Natural killer cell (primary cell): ENCODE measurements around the gene RAB8A. TPM values are rescaled to one million over a fixed set of nuclear protein-coding genes. Genes with fewer than 3 reads are reported as not detected.

ENCODE experiments used
- ATAC-seq, 3 donors: fragments of 150-1000 bp in 2 of 3; fragments of 200-7000 bp in 1 of 3; cut with Tn5 transposase; 1 replicate in 1 of 3; 2 replicates in 2 of 3; pipeline ENCODE4 v1.10.0; 2021; ENCODE audit warnings: mild to moderate bottlenecking in 2 of 3, moderate library complexity in 2 of 3
- DNase-seq, 2 donors: peaks; one replicate each; pipeline versions ENCODE4 v3.0.0 to v3.0.0-alpha.2; 2013 to 2021; ENCODE audit warnings: mixed read lengths in 1 of 2
- H3K27ac ChIP-seq: one replicate; pipeline ENCODE4 v1.5.1; 2013; ENCODE audit warnings: mild to moderate bottlenecking, low read length
- H3K27me3 ChIP-seq: one replicate; pipeline ENCODE4 v1.6.1; 2013; ENCODE audit warnings: low read length; ENCODE audit not compliant: control insufficient read depth, insufficient read depth
- H3K36me3 ChIP-seq: one replicate; pipeline ENCODE4 v1.6.1; 2013; ENCODE audit warnings: low read length; ENCODE audit not compliant: control insufficient read depth, insufficient read depth
- H3K4me1 ChIP-seq: one replicate; pipeline ENCODE4 v1.6.1; 2013; ENCODE audit warnings: low read length; ENCODE audit not compliant: control insufficient read depth, insufficient read depth
- H3K4me3 ChIP-seq: one replicate; pipeline ENCODE4 v1.5.1; 2013; ENCODE audit warnings: low read length
- H3K9me3 ChIP-seq: one replicate; pipeline ENCODE4 v1.6.1; 2013; ENCODE audit warnings: low read length; ENCODE audit not compliant: control insufficient read depth, insufficient read depth
- H3K27ac Mint-ChIP-seq, 2 donors: one replicate each; pipeline ENCODE4 v1.8.0; 2022; ENCODE audit warnings: mild to moderate bottlenecking in 2 of 2, mixed read lengths in 2 of 2, moderate library complexity in 1 of 2
- H3K27me3 Mint-ChIP-seq, 2 donors: one replicate each; pipeline ENCODE4 v1.8.0; 2022; ENCODE audit warnings: low read depth in 2 of 2, mixed read lengths in 2 of 2
- H3K36me3 Mint-ChIP-seq: one replicate; pipeline ENCODE4 v1.8.0; 2022; ENCODE audit warnings: mixed read lengths
- H3K4me1 Mint-ChIP-seq, 2 donors: one replicate each; pipeline ENCODE4 v1.8.0; 2022; ENCODE audit warnings: mixed read lengths in 2 of 2
- H3K4me3 Mint-ChIP-seq: one replicate; pipeline ENCODE4 v1.8.0; 2022; ENCODE audit warnings: mild to moderate bottlenecking, moderate library complexity, mixed read lengths
- H3K9me3 Mint-ChIP-seq, 2 donors: one replicate each; pipeline ENCODE4 v1.8.0; 2022; ENCODE audit warnings: mixed read lengths in 2 of 2
- CTCF ChIP-seq: fragments of 200-600 bp; IDR thresholded peaks from one replicate; pipeline ENCODE4 v1.8.0; 2022; ENCODE audit warnings: antibody characterized with exemption
- WGBS: methylation state at CpG from one replicate; pipeline ENCODE4 v1.1.7; 2013; ENCODE audit warnings: missing lambda C conversion rate; ENCODE audit not compliant: insufficient coverage; 5-methylcytosine and 5-hydroxymethylcytosine counted together
- intact Hi-C: fragments of 100-400 bp; cut with micrococcal nuclease; formaldehyde crosslinking; loops from one replicate; pipeline ENCODE4 v1.14.2; 2022
- total RNA-seq, 4 donors: library from RNA; stranded (reverse); fragments of 120-200 nt in 1 of 4; gene quantifications; one replicate each; pipeline versions ENCODE4 v1.2.3 to v1.2.4, GENCODE V29; 2013 to 2022

The RAB8A gene
- total RNA-seq, 3 donors from 2014 or later (not counting 1 experiment from before 2014, with no cell fraction given) = 137 to 161 (median 149) TPM

- intact Hi-C loops = loop anchor here (5.0 kb wide), 2 partner anchors 38 to 598 kb away; partner anchors contain the start of gene HSH2D
- Histone ChIP-seq H3K36me3 (no peaks in the 10 kb centered on the region), H3K27ac (no peak overlapping the region), H3K27me3 (no peaks in the 10 kb centered on the region), H3K4me1 (peaks cover 26% of the 10 kb centered on the region), H3K9me3 (peaks cover 3% of the 10 kb centered on the region), H3K4me3 (no peak overlapping the region)
- peaks cover 13 to 15% of the 10 kb centered on the region in 2 donors for H3K4me1 Mint-ChIP-seq
- no peak for ATAC-seq
- no peak for TF ChIP-seq CTCF
- H3K9me3 Mint-ChIP-seq = no peaks in the 10 kb centered on the region
- no peaks in the 10 kb centered on the region for H3K27me3 Mint-ChIP-seq
- no peak overlapping the region for H3K4me3 Mint-ChIP-seq
- 84% methylated on average over 3 of the region's 4 CpGs for WGBS
- no peak for DNase-seq
- H3K27ac Mint-ChIP-seq = no peak overlapping the region
- H3K36me3 Mint-ChIP-seq = no peaks in the 10 kb centered on the region
Measured at GRCh38 chr19:16180611-16181010, 68.9 kb downstream of the RAB8A start.

Other genes with a start within 250 kb of the RAB8A start
- gene CYP4F2, start 213.8 kb upstream of the RAB8A start, total RNA-seq = under 1 TPM in 1 of 3 donors, not detected in 2; 0.75 TPM
- gene CYP4F11, start 177.4 kb upstream of the RAB8A start, total RNA-seq = not detected
- not detected for gene OR10H4, start 162.9 kb upstream of the RAB8A start, total RNA-seq
- gene TPM4, start 35.4 kb upstream of the RAB8A start, total RNA-seq = 100 to 1,000 TPM; 239 to 283 (median 266) TPM
- 100 to 1,000 TPM; 203 to 319 (median 278) TPM for gene HSH2D, start 31.8 kb downstream of the RAB8A start, total RNA-seq
- not detected for gene CIB3, start 61.6 kb downstream of the RAB8A start, total RNA-seq
- gene FAM32A, start 73.5 kb downstream of the RAB8A start, total RNA-seq = 10 to 100 TPM; 46.3 to 69.3 (median 63.3) TPM
- gene AP1M1, start 86.0 kb downstream of the RAB8A start, total RNA-seq = 100 to 1,000 TPM in 2 of 3 donors, 10 to 100 TPM in 1; 99.0 to 124 (median 100) TPM
- 100 to 1,000 TPM; 246 to 645 (median 377) TPM for gene KLF2, start 212.9 kb downstream of the RAB8A start, total RNA-seq